Uterus (tissue), 4 donors: Measurements from ENCODE around the gene TERT. TPM values are rescaled to one million over a fixed set of nuclear protein-coding genes. Genes with fewer than 3 reads are reported as not detected.

Experiments used
- DNase-seq, 2 donors: peaks; one replicate each; pipeline ENCODE4 v3.0.0-alpha.2; 2019 to 2020
- H3K27ac ChIP-seq, 2 donors: fragments of 200-600 bp; sonication (generic); 1 replicate in 1 of 2; 2 replicates in 1 of 2; pipeline ENCODE4 v1.5.1; 2016 to 2018
- H3K27me3 ChIP-seq, 2 donors: fragments of 200-600 bp; sonication (generic); one replicate each; pipeline ENCODE4 v1.5.1; 2018 to 2019; ENCODE audit warnings: control low read depth in 1 of 2
- H3K36me3 ChIP-seq, 2 donors: fragments of 200-600 bp; sonication (generic); one replicate each; pipeline ENCODE4 v1.5.1; 2019; ENCODE audit warnings: control low read depth in 1 of 2
- H3K4me1 ChIP-seq, 2 donors: fragments of 200-600 bp; sonication (generic); one replicate each; pipeline ENCODE4 v1.5.1; 2018 to 2019; ENCODE audit warnings: control low read depth in 1 of 2
- H3K4me3 ChIP-seq, 2 donors: fragments of 200-600 bp; sonication (generic); 1 replicate in 1 of 2; 2 replicates in 1 of 2; pipeline ENCODE4 v1.5.1; 2018 to 2019; ENCODE audit warnings: mild to moderate bottlenecking in 1 of 2
- H3K9me3 ChIP-seq, 2 donors: fragments of 200-600 bp; sonication (generic); one replicate each; pipeline ENCODE4 v1.5.1; 2019; ENCODE audit warnings: control low read depth in 1 of 2
- POLR2A ChIP-seq, 2 donors: fragments of 450-650 bp; IDR thresholded peaks; one replicate each; pipeline ENCODE4 v1.6.1; 2016; ENCODE audit warnings: antibody characterized with exemption in 2 of 2, mild to moderate bottlenecking in 1 of 2, moderate library complexity in 1 of 2
- intact Hi-C: fragments of 100-400 bp; cut with DNase I; formaldehyde crosslinking; loops from one replicate; pipeline ENCODE4 v1.15.1; 2023; ENCODE audit warnings: low total_unique reads
- total RNA-seq, 4 donors: library from RNA; depleted of rRNA in 3 of 4; stranded (reverse); fragments of >200 nt in 3 of 4; gene quantifications; one replicate each; pipeline versions ENCODE4 v1.1.0 to v1.2.4, GENCODE V29; 2014 to 2023
- TF ChIP-seq, protein P1 (sequence below), 4 experiments: fragments of 200-600 bp in 2 of 4; fragments of 450-650 bp in 2 of 4; sonication (generic) in 2 of 4; IDR thresholded peaks; one replicate each; pipeline ENCODE4 v1.5.1; 2016 to 2019; ENCODE audit warnings: antibody characterized with exemption in 4 of 4, mild to moderate bottlenecking in 2 of 4, moderate library complexity in 1 of 4
- donor health status: DM: yes; HTN: yes; CAD: no.

The TERT gene
- total RNA-seq, 4 donors from 2014 or later = 0.26 TPM; not detected in 3

GRCh38 chr5:1208743-1209488 lies 86.0 kb downstream of the TERT start:
- intact Hi-C loops = no loop called here
- no peaks in the 10 kb centered on the region for H3K4me1 ChIP-seq
- H3K36me3 ChIP-seq = no peaks in the 10 kb centered on the region
- TF ChIP-seq, protein P1, sequence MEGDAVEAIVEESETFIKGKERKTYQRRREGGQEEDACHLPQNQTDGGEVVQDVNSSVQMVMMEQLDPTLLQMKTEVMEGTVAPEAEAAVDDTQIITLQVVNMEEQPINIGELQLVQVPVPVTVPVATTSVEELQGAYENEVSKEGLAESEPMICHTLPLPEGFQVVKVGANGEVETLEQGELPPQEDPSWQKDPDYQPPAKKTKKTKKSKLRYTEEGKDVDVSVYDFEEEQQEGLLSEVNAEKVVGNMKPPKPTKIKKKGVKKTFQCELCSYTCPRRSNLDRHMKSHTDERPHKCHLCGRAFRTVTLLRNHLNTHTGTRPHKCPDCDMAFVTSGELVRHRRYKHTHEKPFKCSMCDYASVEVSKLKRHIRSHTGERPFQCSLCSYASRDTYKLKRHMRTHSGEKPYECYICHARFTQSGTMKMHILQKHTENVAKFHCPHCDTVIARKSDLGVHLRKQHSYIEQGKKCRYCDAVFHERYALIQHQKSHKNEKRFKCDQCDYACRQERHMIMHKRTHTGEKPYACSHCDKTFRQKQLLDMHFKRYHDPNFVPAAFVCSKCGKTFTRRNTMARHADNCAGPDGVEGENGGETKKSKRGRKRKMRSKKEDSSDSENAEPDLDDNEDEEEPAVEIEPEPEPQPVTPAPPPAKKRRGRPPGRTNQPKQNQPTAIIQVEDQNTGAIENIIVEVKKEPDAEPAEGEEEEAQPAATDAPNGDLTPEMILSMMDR (IDR thresholded peaks at IDR 0.05) = no peak
- TF ChIP-seq POLR2A (IDR thresholded peaks at IDR 0.05) = no peak
- no peak overlapping the region for H3K4me3 ChIP-seq
- no peaks in the 10 kb centered on the region for H3K9me3 ChIP-seq
- H3K27me3 ChIP-seq = no peaks in the 10 kb centered on the region
- no peak overlapping the region for H3K27ac ChIP-seq
- DNase-seq = no peak

GRCh38 chr5:1208221-1208742 lies 86.6 kb downstream of the TERT start:
- H3K36me3 ChIP-seq = no peaks in the 10 kb centered on the region
- no peak for DNase-seq
- H3K27ac ChIP-seq = no peak overlapping the region
- H3K4me1 ChIP-seq = no peaks in the 10 kb centered on the region
- no peaks in the 10 kb centered on the region for H3K27me3 ChIP-seq
- no peaks in the 10 kb centered on the region for H3K9me3 ChIP-seq
- intact Hi-C loops = no loop called here
- no peak for TF ChIP-seq POLR2A (IDR thresholded peaks at IDR 0.05)
- TF ChIP-seq, protein P1 (IDR thresholded peaks at IDR 0.05) = no peak
- no peak overlapping the region for H3K4me3 ChIP-seq

- no peak for DNase-seq
- no peak for TF ChIP-seq POLR2A (IDR thresholded peaks at IDR 0.05)
- TF ChIP-seq, protein P1 (IDR thresholded peaks at IDR 0.05) = no peak
- no peaks in the 10 kb centered on the region for H3K9me3 ChIP-seq
- no peaks in the 10 kb centered on the region for H3K27me3 ChIP-seq
- H3K4me1 ChIP-seq = no peaks in the 10 kb centered on the region
- no peak overlapping the region for H3K27ac ChIP-seq
- H3K36me3 ChIP-seq = no peaks in the 10 kb centered on the region
- intact Hi-C loops = no loop called here
- H3K4me3 ChIP-seq = no peak overlapping the region
Measured at GRCh38 chr5:1207555-1207954, 87.3 kb downstream of the TERT start.

GRCh38 chr5:1206521-1207412 lies 88.1 kb downstream of the TERT start:
- intact Hi-C loops = no loop called here
- no peaks in the 10 kb centered on the region for H3K9me3 ChIP-seq
- no peaks in the 10 kb centered on the region for H3K4me1 ChIP-seq
- TF ChIP-seq, protein P1 (IDR thresholded peaks at IDR 0.05) = no peak
- no peak for TF ChIP-seq POLR2A (IDR thresholded peaks at IDR 0.05)
- no peak for DNase-seq
- no peak overlapping the region for H3K4me3 ChIP-seq
- H3K27me3 ChIP-seq = no peaks in the 10 kb centered on the region
- no peaks in the 10 kb centered on the region for H3K36me3 ChIP-seq
- H3K27ac ChIP-seq = no peak overlapping the region
